T-helper 17 cell (primary cell): ENCODE results near the gene SLC25A3. TPM values are rescaled to one million over a fixed set of nuclear protein-coding genes. Genes with fewer than 3 reads are reported as not detected.
"Not testable (repeated sequence)": the region's sequence is repeated elsewhere in the genome, so short reads cannot be mapped to it uniquely, and the experiment has no call there.

Experiments used
- ATAC-seq: fragments of 150-1000 bp; cut with Tn5 transposase; 2 replicates; pipeline ENCODE4 v1.10.0; 2021; ENCODE audit warnings: mild to moderate bottlenecking, moderate library complexity
- DNase-seq, 3 donors: peaks; one replicate each; pipeline versions ENCODE4 v3.0.0 to v3.0.0-alpha.2; 2020 to 2021
- H3K9me3 ChIP-seq: one replicate; pipeline ENCODE4 v1.7.0; 2013; ENCODE audit warnings: low read length, mild to moderate bottlenecking; ENCODE audit not compliant: control insufficient read depth, poor library complexity, severe bottlenecking
- H3K27ac Mint-ChIP-seq: one replicate; pipeline ENCODE4 v1.8.0; 2022; ENCODE audit warnings: mild to moderate bottlenecking, moderate library complexity, mixed read lengths
- H3K27me3 Mint-ChIP-seq: one replicate; pipeline ENCODE4 v1.8.0; 2022; ENCODE audit warnings: mixed read lengths
- H3K36me3 Mint-ChIP-seq: one replicate; pipeline ENCODE4 v1.8.0; 2022; ENCODE audit warnings: low read depth, mixed read lengths
- H3K4me1 Mint-ChIP-seq: one replicate; pipeline ENCODE4 v1.8.0; 2022; ENCODE audit warnings: mild to moderate bottlenecking, mixed read lengths
- H3K4me3 Mint-ChIP-seq: one replicate; pipeline ENCODE4 v1.8.0; 2022; ENCODE audit warnings: mild to moderate bottlenecking, moderate library complexity, mixed read lengths
- total RNA-seq, 4 donors: library from RNA in 2 of 4; stranded (reverse) in 2 of 4; gene quantifications; one replicate each; pipeline ENCODE4 v1.2.3 and lab custom pipeline; 2022 to 2026

SLC25A3 gene
- total RNA-seq (100 to 1,000 TPM; 391 to 469 TPM), total RNA-seq (lab: John Stamatoyannopoulos, UW) (344 to 555 reads per million in 2 donors)

GRCh38 chr12:98593351-98594049, at the start of gene SLC25A3:
Gene SLC25A3 (plus strand): TSS chr12:98593686. CDS start chr12:98593979, 293 bp downstream.
- no peaks in the 10 kb centered on the region for H3K9me3 ChIP-seq
- H3K4me1 Mint-ChIP-seq = peaks cover 19% of the 10 kb centered on the region
- H3K36me3 Mint-ChIP-seq = peaks cover 2% of the 10 kb centered on the region
- H3K27ac Mint-ChIP-seq = peak within 1 kb of the TSS; percentile 98
- peak within 1 kb of the TSS; percentile 98 for H3K4me3 Mint-ChIP-seq
- ATAC-seq (peak; percentile 96), DNase-seq (peak; percentile 85 to 93 (median 92))
- no peaks in the 10 kb centered on the region for H3K27me3 Mint-ChIP-seq

- no peak for ATAC-seq
These were observed 49.8 kb upstream of the SLC25A3 start for GRCh38 chr12:98543701-98544100.

GRCh38 chr12:98544751-98545150, 48.7 kb upstream of the SLC25A3 start:
- no peak for DNase-seq
- no peak overlapping the region for H3K4me3 Mint-ChIP-seq
- no peak overlapping the region for H3K27ac Mint-ChIP-seq
- no peak for ATAC-seq
- H3K27me3 Mint-ChIP-seq = no peaks in the 10 kb centered on the region
- H3K4me1 Mint-ChIP-seq = peaks cover 4% of the 10 kb centered on the region
- H3K9me3 ChIP-seq = no peaks in the 10 kb centered on the region
- H3K36me3 Mint-ChIP-seq = peaks cover 10% of the 10 kb centered on the region

More at GRCh38 chr12:98543701-98544100, 49.8 kb upstream of the SLC25A3 start:
- no peaks in the 10 kb centered on the region for H3K9me3 ChIP-seq
- peaks cover 10% of the 10 kb centered on the region for H3K36me3 Mint-ChIP-seq
- no peak overlapping the region for H3K27ac Mint-ChIP-seq
- H3K4me3 Mint-ChIP-seq = no peak overlapping the region
- no peaks in the 10 kb centered on the region for H3K27me3 Mint-ChIP-seq
- H3K4me1 Mint-ChIP-seq = peaks cover 4% of the 10 kb centered on the region
- DNase-seq = no peak

- DNase-seq (no peak), ATAC-seq (no peak)
- H3K36me3 Mint-ChIP-seq = peaks cover 16% of the 10 kb centered on the region
- no peak overlapping the region for H3K27ac Mint-ChIP-seq
- H3K27me3 Mint-ChIP-seq = no peaks in the 10 kb centered on the region
- no peaks in the 10 kb centered on the region for H3K4me1 Mint-ChIP-seq
- no peaks in the 10 kb centered on the region for H3K9me3 ChIP-seq
- no peak overlapping the region for H3K4me3 Mint-ChIP-seq
These were observed 43.9 kb upstream of the SLC25A3 start for GRCh38 chr12:98549371-98550110.

- H3K27me3 Mint-ChIP-seq = no peaks in the 10 kb centered on the region
- no peak overlapping the region for H3K27ac Mint-ChIP-seq
- ATAC-seq = no peak
- peaks cover 13% of the 10 kb centered on the region for H3K36me3 Mint-ChIP-seq
- no peaks in the 10 kb centered on the region for H3K9me3 ChIP-seq
- H3K4me1 Mint-ChIP-seq = no peaks in the 10 kb centered on the region
- no peak for DNase-seq
- H3K4me3 Mint-ChIP-seq = no peak overlapping the region
These were observed 41.7 kb upstream of the SLC25A3 start for GRCh38 chr12:98551787-98552186.

GRCh38 chr12:98558097-98558496, 35.4 kb upstream of the SLC25A3 start:
- H3K4me1 Mint-ChIP-seq, H3K9me3 ChIP-seq, H3K36me3 Mint-ChIP-seq, ATAC-seq, DNase-seq, H3K27ac Mint-ChIP-seq, H3K27me3 Mint-ChIP-seq, H3K4me3 Mint-ChIP-seq: not testable (repeated sequence)

- Mint-ChIP-seq H3K36me3 (no peaks in the 10 kb centered on the region), H3K4me1 (peaks cover 2% of the 10 kb centered on the region), H3K27me3 (no peaks in the 10 kb centered on the region), H3K27ac (no peak overlapping the region), H3K4me3 (no peak overlapping the region)
- ATAC-seq = no peak
- no peak for DNase-seq
- H3K9me3 ChIP-seq = no peaks in the 10 kb centered on the region
These were observed 33.8 kb upstream of the SLC25A3 start for GRCh38 chr12:98559666-98560065.

- peaks cover 4% of the 10 kb centered on the region for H3K4me1 Mint-ChIP-seq
- no peak overlapping the region for H3K27ac Mint-ChIP-seq
- no peaks in the 10 kb centered on the region for H3K27me3 Mint-ChIP-seq
- no peak for DNase-seq
- no peak for ATAC-seq
- no peaks in the 10 kb centered on the region for H3K9me3 ChIP-seq
- H3K36me3 Mint-ChIP-seq = no peaks in the 10 kb centered on the region
- H3K4me3 Mint-ChIP-seq = no peak overlapping the region
These were observed 31.6 kb upstream of the SLC25A3 start for GRCh38 chr12:98561846-98562245.

- no peak overlapping the region for H3K4me3 Mint-ChIP-seq
- H3K9me3 ChIP-seq = no peaks in the 10 kb centered on the region
- DNase-seq (no peak), ATAC-seq (no peak)
- H3K27ac Mint-ChIP-seq = no peak overlapping the region
- H3K27me3 Mint-ChIP-seq = no peaks in the 10 kb centered on the region
- H3K36me3 Mint-ChIP-seq = no peaks in the 10 kb centered on the region
- H3K4me1 Mint-ChIP-seq = peaks cover under 1% of the 10 kb centered on the region
These were observed 21.5 kb upstream of the SLC25A3 start for GRCh38 chr12:98572010-98572409.

GRCh38 chr12:98574110-98574509, 19.4 kb upstream of the SLC25A3 start:
- no peak for DNase-seq
- no peaks in the 10 kb centered on the region for H3K9me3 ChIP-seq
- H3K36me3 Mint-ChIP-seq = peaks cover 2% of the 10 kb centered on the region
- H3K27me3 Mint-ChIP-seq = no peaks in the 10 kb centered on the region
- H3K27ac Mint-ChIP-seq = no peak overlapping the region
- H3K4me1 Mint-ChIP-seq = no peaks in the 10 kb centered on the region
- no peak for ATAC-seq
- H3K4me3 Mint-ChIP-seq = no peak overlapping the region

- no peak for ATAC-seq
- H3K27ac Mint-ChIP-seq = no peak overlapping the region
- H3K4me1 Mint-ChIP-seq = no peaks in the 10 kb centered on the region
These were observed 18.5 kb upstream of the SLC25A3 start for GRCh38 chr12:98575013-98575412.

GRCh38 chr12:98576795-98577194, 16.7 kb upstream of the SLC25A3 start:
- H3K27ac Mint-ChIP-seq, ATAC-seq, H3K27me3 Mint-ChIP-seq, H3K36me3 Mint-ChIP-seq, H3K9me3 ChIP-seq, H3K4me1 Mint-ChIP-seq, DNase-seq, H3K4me3 Mint-ChIP-seq: not testable (repeated sequence)

More at GRCh38 chr12:98575013-98575412, 18.5 kb upstream of the SLC25A3 start:
- no peaks in the 10 kb centered on the region for H3K9me3 ChIP-seq
- H3K36me3 Mint-ChIP-seq = peaks cover 4% of the 10 kb centered on the region
- H3K27me3 Mint-ChIP-seq = no peaks in the 10 kb centered on the region
- no peak for DNase-seq
- H3K4me3 Mint-ChIP-seq = no peak overlapping the region

- no peaks in the 10 kb centered on the region for H3K9me3 ChIP-seq
- DNase-seq (no peak), ATAC-seq (no peak)
- Mint-ChIP-seq H3K36me3 (peaks cover 4% of the 10 kb centered on the region), H3K27ac (no peak overlapping the region), H3K4me1 (peaks cover 2% of the 10 kb centered on the region), H3K27me3 (no peaks in the 10 kb centered on the region), H3K4me3 (no peak overlapping the region)
These were observed 15.1 kb upstream of the SLC25A3 start for GRCh38 chr12:98578392-98578791.
